Stimulated activated naive CD4-positive, alpha-beta T cell treated with Interleukin-2 at 50 U/mL for 16 hours (primary cell): ENCODE measurements around the gene TGM5.
"Not testable (repeated sequence)": the region's sequence is repeated elsewhere in the genome, so short reads cannot be mapped to it uniquely, and the experiment has no call there.

ENCODE experiments used
- DNase-seq: peaks from one replicate; lab custom pipeline; 2025; lab: John Stamatoyannopoulos, UW

Gene TGM5

GRCh38 chr15:43266834-43267233 lies at the start of gene TGM5:
TSS of gene TGM5 (minus strand) at chr15:43266928. CDS start at chr15:43266849, 79 bp downstream.
- DNase-seq, result no peak

- DNase-seq, result no peak
Measured at GRCh38 chr15:43314171-43314570, 47.4 kb upstream of the TGM5 start.

GRCh38 chr15:43312378-43312777 lies 45.6 kb upstream of the TGM5 start:
- DNase-seq, result no peak

- DNase-seq, result no peak
Measured at GRCh38 chr15:43302205-43302817, 35.6 kb upstream of the TGM5 start, which contains the start of gene TGM7. TSS of gene TGM7 (minus strand) at chr15:43302255.

GRCh38 chr15:43299884-43300283 lies 33.2 kb upstream of the TGM5 start:
- no peak for DNase-seq

- DNase-seq, result no peak
Measured at GRCh38 chr15:43299411-43299810, 32.7 kb upstream of the TGM5 start.

GRCh38 chr15:43294091-43294706 lies 27.5 kb upstream of the TGM5 start:
- no peak for DNase-seq

- DNase-seq, result no peak
Measured at GRCh38 chr15:43293432-43293831, 26.7 kb upstream of the TGM5 start.

- DNase-seq, result no peak
Measured at GRCh38 chr15:43292375-43293078, 25.8 kb upstream of the TGM5 start.

- not testable (repeated sequence) for DNase-seq
Measured at GRCh38 chr15:43289656-43290055, 22.9 kb upstream of the TGM5 start.

- DNase-seq, result no peak
Measured at GRCh38 chr15:43287254-43287653, 20.5 kb upstream of the TGM5 start.

- no peak for DNase-seq
Measured at GRCh38 chr15:43286074-43286473, 19.3 kb upstream of the TGM5 start.

- DNase-seq, result peak; percentile 8
Measured at GRCh38 chr15:43285609-43286037, 18.9 kb upstream of the TGM5 start.

GRCh38 chr15:43283526-43283925 lies 16.8 kb upstream of the TGM5 start:
- DNase-seq, result no peak

GRCh38 chr15:43281926-43282602 lies 15.3 kb upstream of the TGM5 start:
- no peak for DNase-seq

- DNase-seq, result no peak
Measured at GRCh38 chr15:43280996-43281395, 14.3 kb upstream of the TGM5 start.

GRCh38 chr15:43279496-43279895 lies 12.8 kb upstream of the TGM5 start:
- DNase-seq, result no peak

- no peak for DNase-seq
Measured at GRCh38 chr15:43278869-43279268, 12.1 kb upstream of the TGM5 start.

GRCh38 chr15:43277901-43278300 lies 11.2 kb upstream of the TGM5 start:
- DNase-seq, result no peak

GRCh38 chr15:43277231-43277823 lies 10.6 kb upstream of the TGM5 start:
- DNase-seq, result no peak

- no peak for DNase-seq
Measured at GRCh38 chr15:43276563-43277200, 10.0 kb upstream of the TGM5 start.
